RWPE1 (cell line): ENCODE measurements around the gene SMC3.

Source experiments
- CTCF ChIA-PET: fragments of 350-600 bp; sonication (Branson Sonifier 250); formaldehyde crosslinking; extraction: SDS; loops from one replicate; lab custom pipeline; 2021; lab: Yijun Ruan, JAX
- POLR2A ChIA-PET: fragments of 400-600 bp; formaldehyde crosslinking; extraction: SDS; loops from one replicate; lab custom pipeline; 2020; ENCODE audit warnings: antibody characterized with exemption; ENCODE audit not compliant: low non-redundant PET; lab: Yijun Ruan, JAX
- DNase-seq: peaks from one replicate; pipeline ENCODE4 v3.0.0; 2012; ENCODE audit warnings: low spot score
- H3K27ac ChIP-seq: fragments of 450-650 bp; 2 replicates; pipeline ENCODE4 v1.5.1; 2017
- CTCF ChIP-seq: fragments of 450-650 bp; conservative IDR thresholded peaks from 2 replicates; pipeline ENCODE4 v1.5.1; 2017; ENCODE audit warnings: low read depth, mild to moderate bottlenecking

The SMC3 gene

DNA sequence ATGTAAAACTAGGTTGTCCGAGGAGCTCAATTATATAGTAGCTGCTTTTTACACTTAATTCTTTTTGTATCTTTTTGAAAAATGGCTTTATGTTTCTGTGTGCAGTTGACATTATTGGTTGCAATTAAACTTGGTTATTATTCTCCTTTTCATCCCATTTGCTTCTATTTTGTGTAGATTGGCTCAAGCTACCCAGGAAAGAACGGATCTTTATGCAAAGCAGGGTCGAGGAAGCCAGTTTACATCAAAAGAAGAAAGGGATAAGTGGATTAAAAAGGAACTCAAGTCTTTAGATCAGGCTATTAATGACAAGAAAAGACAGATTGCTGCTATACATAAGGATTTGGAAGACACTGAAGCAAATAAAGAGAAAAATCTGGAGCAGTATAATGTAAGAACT is 16.5 kb downstream of the SMC3 start:
- ChIA-PET CTCF (no interaction called here), POLR2A (no interaction called here)
- no peak for DNase-seq
- TF ChIP-seq CTCF: no peak
- no peak overlapping the region for H3K27ac ChIP-seq

DNA sequence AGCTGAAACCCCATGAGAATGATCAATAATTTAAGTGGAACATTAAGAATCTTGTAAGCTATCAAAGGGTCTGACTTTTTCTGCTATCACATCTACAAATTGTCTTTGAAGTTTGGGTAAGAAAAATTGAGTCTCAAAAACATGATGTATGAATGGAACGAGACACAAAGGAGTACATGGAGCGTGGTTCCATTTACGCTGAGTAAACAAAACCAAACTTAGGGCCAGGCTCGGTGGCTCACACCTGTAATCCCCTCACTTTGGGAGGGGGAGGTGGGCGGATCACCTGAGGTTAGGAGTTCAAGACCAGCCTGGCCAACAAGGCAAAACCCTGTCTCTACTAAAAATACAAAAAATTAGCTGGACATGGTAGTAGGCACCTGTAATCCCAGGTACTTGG is 24.3 kb downstream of the SMC3 start:
- no peak for DNase-seq
- TF ChIP-seq CTCF: no peak
- ChIA-PET CTCF (no interaction called here), POLR2A (no interaction called here)
- H3K27ac ChIP-seq: no peak overlapping the region

GRCh38 chr10:110597476-110597875 is 30.0 kb downstream of the SMC3 start:
- no peak for TF ChIP-seq CTCF
- H3K27ac ChIP-seq: no peak overlapping the region
- ChIA-PET CTCF (no interaction called here), POLR2A (no interaction called here)
- DNase-seq: no peak

GRCh38 chr10:110600487-110601101 is 33.1 kb downstream of the SMC3 start:
- ChIA-PET CTCF (interaction anchor here (0.6 to 1.0 kb wide), 9 partner anchors 8 to 492 kb away, joined by 3 to 5 read pairs (median 3); no protein-coding TSS in a partner anchor), POLR2A (no interaction called here)
- peak; percentile 23 for DNase-seq
- H3K27ac ChIP-seq: no peak overlapping the region
- peak; percentile 70 for TF ChIP-seq CTCF

DNA sequence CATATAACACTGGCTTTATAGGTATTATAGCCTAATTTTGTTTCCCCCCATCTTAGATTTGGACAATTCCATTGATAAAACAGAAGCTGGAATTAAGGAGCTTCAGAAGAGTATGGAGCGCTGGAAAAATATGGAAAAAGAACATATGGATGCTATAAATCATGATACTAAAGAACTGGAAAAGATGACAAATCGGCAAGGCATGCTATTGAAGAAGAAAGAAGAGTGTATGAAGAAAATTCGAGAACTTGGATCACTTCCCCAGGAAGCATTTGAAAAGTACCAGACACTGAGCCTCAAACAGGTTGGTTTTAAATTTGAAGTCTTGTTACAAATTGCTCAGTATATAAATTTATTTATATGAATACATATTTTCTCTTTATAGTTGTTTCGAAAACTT is 34.1 kb downstream of the SMC3 start:
- no peak overlapping the region for H3K27ac ChIP-seq
- ChIA-PET CTCF (no interaction called here), POLR2A (no interaction called here)
- no peak for TF ChIP-seq CTCF
- no peak for DNase-seq

GRCh38 chr10:110608087-110608486 is 40.6 kb downstream of the SMC3 start:
- POLR2A ChIA-PET: no interaction called here
- H3K27ac ChIP-seq: no peak overlapping the region
- DNase-seq: no peak
- no peak for TF ChIP-seq CTCF
- CTCF ChIA-PET: interaction anchor here (0.5 to 4.6 kb wide), 7 partner anchors 17 to 698 kb away, joined by 3 to 47 read pairs (median 3); no protein-coding TSS in a partner anchor
